ENCODE measurements around the gene ALKAL2. TPM values are rescaled to one million over a fixed set of nuclear protein-coding genes. Genes with fewer than 3 reads are reported as not detected.

The ALKAL2 gene
- total and polyA plus RNA-seq, 2 of the 13 experiments (the other 11 are each of a cell fraction or from before 2014, with no cell fraction given) = 0.22 to 1.7 TPM

DNA sequence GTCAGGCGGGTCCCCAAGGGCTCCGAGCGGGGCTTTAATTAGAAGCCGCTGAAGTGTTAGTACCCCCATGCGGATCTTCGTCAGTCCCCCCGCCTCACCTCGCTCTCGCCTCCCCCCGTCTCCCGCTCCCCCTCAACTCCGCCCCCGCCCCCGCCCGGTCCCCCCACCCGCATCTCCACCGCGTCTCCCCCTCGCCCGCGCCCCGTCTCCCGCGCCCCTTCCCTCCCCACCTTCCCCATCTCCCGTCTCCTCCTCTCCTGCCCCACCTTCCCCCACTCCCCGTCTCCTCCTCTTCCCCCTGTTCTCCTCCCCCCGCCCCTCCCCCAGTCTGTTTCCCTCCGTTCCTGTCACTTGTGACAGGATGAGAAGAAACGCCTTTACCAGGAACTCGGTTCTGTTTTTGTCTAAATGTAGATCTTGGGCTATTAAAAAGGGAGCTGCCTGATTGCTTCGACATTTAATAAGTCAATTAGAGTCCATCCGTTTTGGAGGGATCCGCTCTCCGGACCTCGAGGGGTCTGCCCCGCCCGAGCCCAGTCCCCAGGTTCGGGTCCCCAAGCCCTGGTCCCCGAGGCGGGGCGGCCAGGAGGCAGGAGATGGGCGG is 969 bp upstream of the ALKAL2 start:
- H3K9ac ChIP-seq (ENCODE audit: insufficient read depth, low read depth, low read length) = peak overlapping the region; percentile 49; the same call in 1 of the 2 replicates
- peaks cover 3 to 19% of the 10 kb centered on the region in 2 experiments for H3K27me3 ChIP-seq (ENCODE audit: control insufficient read depth in 1 of 2, insufficient read depth in 2 of 2, low read length in 2 of 2)
- H3K4me3 ChIP-seq (replicated peaks in 1 of 3; ENCODE audit: insufficient read depth in 1 of 3, low read depth in 2 of 3, low read length in 3 of 3) = peak overlapping the region; percentile 55 to 82 (median 65); a peak in 5 of 6 replicates
- no peaks in the 10 kb centered on the region for H3K9me3 ChIP-seq (ENCODE audit: low read length)
- ChIA-PET POLR2A (interaction anchor here (2.1 kb wide), 1 partner anchor 113 kb away, joined by 18 read pairs; no protein-coding TSS in a partner anchor), CTCF (ENCODE audit: low intra/inter-chr PET ratio, low total read pairs) (interaction anchor here (0.8 to 3.9 kb wide), 8 partner anchors 40 to 348 kb away, joined by 3 to 96 read pairs (median 4); no protein-coding TSS in a partner anchor)
- H4K20me1 ChIP-seq (ENCODE audit: insufficient read depth, low read length) = no peaks in the 10 kb centered on the region
- no peak for TF ChIP-seq SOX6 (IDR thresholded peaks at IDR 0.05)
- TF ChIP-seq SOX6 (CRISPR knock-in tag; IDR thresholded peaks at IDR 0.05) = no peak
- no peak for TF ChIP-seq TBX3 (IDR thresholded peaks at IDR 0.05; ENCODE audit: borderline replicate concordance)
- TF ChIP-seq CEBPB (IDR thresholded peaks at IDR 0.05; ENCODE audit: borderline replicate concordance, low read depth, low read length) = no peak
- no peak for TF ChIP-seq CHCHD3 (CRISPR knock-in tag; IDR thresholded peaks at IDR 0.05)
- no peak for TF ChIP-seq RBFOX2 (IDR thresholded peaks at IDR 0.05; ENCODE audit: low read depth, low read length)
- peak overlapping the region; percentile 94 for H3K4me2 ChIP-seq (ENCODE audit: low read depth, low read length)
- H3K79me2 ChIP-seq (ENCODE audit: insufficient read depth, low read length) = no peaks in the 10 kb centered on the region
- no peak for DNase-seq (ENCODE audit: low spot score)
- no peak for FAIRE-seq
- no peak overlapping the region for H3K27ac ChIP-seq (ENCODE audit: extremely low read length, insufficient read depth, low read length)
- H2AFZ ChIP-seq (ENCODE audit: low read length) = no peak overlapping the region
- BruUV-seq (replicated peaks) = no TSS peak
- peaks cover 10% of the 10 kb centered on the region for H3K4me1 ChIP-seq (ENCODE audit: insufficient read depth, low read length)
- in situ Hi-C loops (cut with HindIII; ENCODE audit: extremely low pct_ligation_motif_present, low pct_unique_long_range_greater_than_20kb) = loop anchor here (5.0 kb wide), 1 partner anchor 42 kb away; no protein-coding TSS in a partner anchor
- WGBS (ENCODE audit: low lambda C conversion rate) = 27% methylated on average over 39 of the region's 42 CpGs
- ATAC-seq = no peak; the same call in 2 of the 3 replicates
- no peaks in the 10 kb centered on the region for H3K36me3 ChIP-seq (replicated peaks in 1 of 2; ENCODE audit: control insufficient read depth in 1 of 2, insufficient read depth in 2 of 2, low read length in 2 of 2)
- intact Hi-C loops (cut with micrococcal nuclease; ENCODE audit: unreplicated experiment) = no loop called here

DNA sequence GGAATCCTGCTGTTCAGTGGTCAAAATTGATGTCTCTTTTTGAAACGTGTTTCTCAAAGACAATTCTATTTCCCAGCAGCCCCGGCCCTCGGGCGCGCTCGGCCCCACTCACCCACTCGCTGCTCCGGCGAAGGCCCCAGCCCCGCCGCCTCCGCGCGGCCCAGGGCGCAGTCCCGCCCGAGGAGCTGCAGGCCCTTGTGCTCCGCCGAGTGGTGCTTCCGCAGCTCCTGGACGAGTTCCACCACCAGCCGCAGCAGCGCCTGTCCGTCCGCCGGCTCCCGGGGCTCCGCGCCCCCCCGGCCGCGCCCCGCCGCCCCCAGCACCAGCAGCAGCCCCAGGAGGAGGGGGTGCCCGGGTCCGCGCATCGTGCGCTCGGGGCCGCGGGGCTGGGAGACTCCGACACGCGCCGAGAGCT is 413 bp downstream of the ALKAL2 start:
- 67% methylated on average over 36 of the region's 46 CpGs for WGBS (ENCODE audit: low lambda C conversion rate)
- in situ Hi-C loops (cut with HindIII; ENCODE audit: extremely low pct_ligation_motif_present, low pct_unique_long_range_greater_than_20kb) (loop anchor here (5.0 kb wide), 1 partner anchor 40 kb away; no protein-coding TSS in a partner anchor), intact Hi-C loops (cut with micrococcal nuclease; ENCODE audit: unreplicated experiment) (no loop called here)
- Histone ChIP-seq H4K20me1 (ENCODE audit: insufficient read depth, low read length) (no peaks in the 10 kb centered on the region), H3K27ac (ENCODE audit: extremely low read length, insufficient read depth, low read length) (no peak overlapping the region), H3K9me3 (ENCODE audit: low read length) (no peaks in the 10 kb centered on the region), H3K9ac (ENCODE audit: insufficient read depth, low read depth, low read length) (no peak overlapping the region), H3K27me3 (ENCODE audit: control insufficient read depth in 1 of 2, insufficient read depth in 2 of 2, low read length in 2 of 2) (peaks cover 3 to 19% of the 10 kb centered on the region in 2 experiments), H3K4me2 (ENCODE audit: low read depth, low read length) (no peak overlapping the region), H3K36me3 (replicated peaks in 1 of 2; ENCODE audit: control insufficient read depth in 1 of 2, insufficient read depth in 2 of 2, low read length in 2 of 2) (no peaks in the 10 kb centered on the region; a peak in 2 of 5 replicates), H2AFZ (ENCODE audit: low read length) (no peak overlapping the region), H3K79me2 (ENCODE audit: insufficient read depth, low read length) (no peaks in the 10 kb centered on the region), H3K4me3 (replicated peaks in 1 of 3; ENCODE audit: insufficient read depth in 1 of 3, low read depth in 2 of 3, low read length in 3 of 3) (peak overlapping the region in 2 of 3 experiments; percentile 2 to 38; a peak in 2 of 6 replicates), H3K4me1 (ENCODE audit: insufficient read depth, low read length) (peaks cover 10% of the 10 kb centered on the region)
- no peak for DNase-seq (ENCODE audit: low spot score)
- ATAC-seq = peak; percentile 10
- FAIRE-seq = no peak
- CTCF ChIA-PET (ENCODE audit: low intra/inter-chr PET ratio, low total read pairs) = no interaction called here
- no peak for TF ChIP-seq SNAPC2 (CRISPR knock-in tag; IDR thresholded peaks at IDR 0.05)
- no TSS peak for BruUV-seq (replicated peaks)
- POLR2A ChIA-PET = interaction anchor here (0.9 to 1.8 kb wide), 2 partner anchors 26 to 112 kb away, joined by 3 to 8 read pairs; no protein-coding TSS in a partner anchor

All from HepG2 (cell line).